ENCODE data around the gene AGPAT3.
"Not testable (repeated sequence)": the region's sequence is repeated elsewhere in the genome, so short reads cannot be mapped to it uniquely, and the experiment has no call there.

AGPAT3 gene, protein sequence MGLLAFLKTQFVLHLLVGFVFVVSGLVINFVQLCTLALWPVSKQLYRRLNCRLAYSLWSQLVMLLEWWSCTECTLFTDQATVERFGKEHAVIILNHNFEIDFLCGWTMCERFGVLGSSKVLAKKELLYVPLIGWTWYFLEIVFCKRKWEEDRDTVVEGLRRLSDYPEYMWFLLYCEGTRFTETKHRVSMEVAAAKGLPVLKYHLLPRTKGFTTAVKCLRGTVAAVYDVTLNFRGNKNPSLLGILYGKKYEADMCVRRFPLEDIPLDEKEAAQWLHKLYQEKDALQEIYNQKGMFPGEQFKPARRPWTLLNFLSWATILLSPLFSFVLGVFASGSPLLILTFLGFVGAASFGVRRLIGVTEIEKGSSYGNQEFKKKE

DNA sequence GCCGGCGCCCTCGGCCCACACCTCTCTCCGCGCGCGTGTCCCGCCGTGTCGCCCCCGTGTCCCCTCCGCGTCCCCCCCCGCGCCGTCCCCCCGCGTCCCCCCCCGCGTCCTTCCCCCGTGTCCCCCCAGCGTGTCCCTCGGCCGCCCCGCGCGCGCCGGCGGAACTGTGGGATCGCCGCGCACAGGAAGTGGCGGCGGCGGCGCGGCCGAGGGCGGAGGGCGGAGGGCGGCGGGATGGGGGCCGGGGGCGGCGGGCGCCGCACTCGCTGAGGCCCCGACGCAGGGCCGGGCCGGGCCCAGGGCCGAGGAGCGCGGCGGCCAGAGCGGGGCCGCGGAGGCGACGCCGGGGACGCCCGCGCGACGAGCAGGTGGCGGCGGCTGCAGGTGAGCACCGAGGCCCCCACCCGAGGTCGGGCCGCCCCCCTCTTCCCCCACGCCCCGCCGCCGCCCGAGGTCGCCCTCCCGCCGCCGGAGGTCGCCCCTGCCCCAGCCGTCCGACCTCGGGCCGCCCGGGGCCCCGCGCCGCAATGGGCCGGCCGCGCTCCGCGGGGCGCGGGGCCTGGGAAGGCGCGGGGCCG is at the start of gene AGPAT3:
Gene AGPAT3 (plus strand): TSS at position 262 of the 578 bp plus-strand sequence. CDS start 94,459 bp downstream, outside the sequence.
- DNase-seq = peak; percentile 44 to 59

DNA sequence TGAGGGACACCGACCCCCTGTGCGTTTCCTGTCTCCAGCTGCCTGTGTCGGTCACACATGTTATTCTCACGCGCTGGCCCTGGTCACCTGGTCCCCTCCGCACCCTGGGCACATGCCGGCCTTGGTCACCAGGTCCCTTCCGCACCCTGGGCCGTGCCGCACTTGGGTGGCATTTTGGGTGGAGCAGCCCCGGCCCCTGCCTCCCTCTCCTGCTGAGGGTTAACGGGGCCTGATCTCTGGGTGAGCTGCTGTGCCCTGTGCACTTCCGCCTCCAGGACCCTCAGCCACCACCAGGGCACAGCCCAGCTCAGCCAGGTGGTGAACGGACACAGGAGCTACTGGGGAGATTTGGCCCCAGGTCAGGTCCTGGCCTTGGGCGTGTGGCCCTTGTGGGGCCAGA is 49.0 kb upstream of the AGPAT3 start:
- DNase-seq = no peak

DNA sequence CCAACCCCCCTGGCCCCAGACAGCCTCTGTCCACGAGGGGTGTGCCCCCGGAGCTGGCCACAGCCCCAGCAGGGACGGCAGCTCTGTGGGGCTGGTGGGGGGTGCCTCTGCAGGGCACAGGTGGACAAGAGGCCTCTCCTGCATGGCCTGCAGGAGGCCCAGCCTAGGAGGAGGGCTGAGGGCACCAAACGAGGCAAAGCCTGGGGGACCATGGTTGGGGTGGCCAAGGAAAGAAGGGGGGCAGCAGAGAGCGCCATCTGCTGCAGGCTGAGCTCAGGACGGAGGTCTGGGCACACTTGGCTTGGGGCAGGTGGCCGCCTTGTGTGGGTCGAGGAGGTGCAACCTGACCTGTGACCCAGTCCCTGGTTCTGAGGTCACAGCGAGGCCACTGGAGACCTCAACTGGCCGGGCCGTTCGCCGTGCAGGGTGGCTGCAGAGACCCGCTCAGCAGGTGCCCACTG is 48.4 kb upstream of the AGPAT3 start:
- no peak for DNase-seq

DNA sequence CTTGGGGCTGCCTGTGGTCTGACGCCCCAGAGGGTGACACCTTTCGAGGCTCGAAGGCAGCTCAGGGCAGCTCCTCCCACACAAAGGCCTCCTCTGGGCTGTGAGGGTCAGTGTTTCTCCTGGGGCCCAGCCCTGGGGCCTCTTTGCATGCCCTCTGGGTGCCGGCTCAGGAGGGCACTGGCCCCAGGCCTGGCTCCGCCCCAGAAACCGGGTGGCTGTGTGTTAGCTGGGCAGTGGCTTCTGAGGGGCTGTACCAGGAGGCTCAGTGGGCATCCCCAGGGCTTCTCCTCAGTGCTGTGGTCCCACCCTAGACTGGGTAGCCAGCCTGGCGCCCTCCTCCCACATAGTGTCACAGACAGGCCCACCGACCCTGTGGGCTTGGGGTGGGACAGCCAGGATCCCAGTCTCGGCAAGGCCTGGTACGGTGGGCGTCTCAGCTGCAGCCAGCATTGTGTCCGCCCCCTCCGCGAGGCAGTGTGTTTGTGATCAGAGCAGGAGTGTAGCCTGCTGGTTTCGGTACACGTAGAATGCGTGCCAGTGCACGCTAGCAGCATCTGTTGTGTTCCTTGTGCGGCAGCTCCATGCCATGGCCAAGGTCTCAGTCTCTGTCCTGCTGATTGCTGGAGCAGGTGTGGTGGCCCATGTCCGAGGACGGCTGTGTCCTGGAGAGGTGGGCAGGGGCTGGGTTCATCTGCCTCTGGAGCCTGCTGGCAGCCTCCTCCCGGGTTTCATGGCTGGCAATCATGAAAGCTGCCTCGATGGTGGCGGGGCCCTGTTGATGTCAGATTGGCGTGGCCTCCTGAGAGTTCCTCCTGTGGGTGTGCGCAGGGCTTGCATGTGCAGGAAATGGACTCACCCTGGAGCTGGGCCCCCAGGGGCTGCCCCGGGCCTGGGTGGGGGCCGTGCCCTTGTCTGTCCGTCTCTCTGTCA is 47.6 kb upstream of the AGPAT3 start:
- no peak for DNase-seq

DNA sequence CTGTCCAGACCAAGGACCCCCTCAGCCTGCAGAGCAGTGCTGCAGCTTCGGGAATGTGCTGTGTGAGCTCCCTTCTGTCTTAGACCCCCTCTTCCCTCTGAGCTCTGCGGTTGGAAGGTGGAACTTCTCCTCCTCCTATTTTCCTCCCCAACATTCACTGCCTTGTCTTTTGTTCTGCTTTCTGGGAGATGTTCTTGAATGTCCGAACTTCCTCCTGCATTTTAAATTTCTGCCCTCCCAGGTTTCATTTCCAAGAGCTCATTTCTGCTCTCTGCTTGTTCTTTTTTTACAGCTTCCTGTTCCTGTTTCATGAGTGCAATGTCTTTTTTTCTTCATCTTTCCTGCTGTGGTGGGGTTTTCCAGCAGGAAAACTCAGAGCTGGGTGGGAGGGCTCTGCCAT is 46.3 kb upstream of the AGPAT3 start:
- DNase-seq = no peak

DNA sequence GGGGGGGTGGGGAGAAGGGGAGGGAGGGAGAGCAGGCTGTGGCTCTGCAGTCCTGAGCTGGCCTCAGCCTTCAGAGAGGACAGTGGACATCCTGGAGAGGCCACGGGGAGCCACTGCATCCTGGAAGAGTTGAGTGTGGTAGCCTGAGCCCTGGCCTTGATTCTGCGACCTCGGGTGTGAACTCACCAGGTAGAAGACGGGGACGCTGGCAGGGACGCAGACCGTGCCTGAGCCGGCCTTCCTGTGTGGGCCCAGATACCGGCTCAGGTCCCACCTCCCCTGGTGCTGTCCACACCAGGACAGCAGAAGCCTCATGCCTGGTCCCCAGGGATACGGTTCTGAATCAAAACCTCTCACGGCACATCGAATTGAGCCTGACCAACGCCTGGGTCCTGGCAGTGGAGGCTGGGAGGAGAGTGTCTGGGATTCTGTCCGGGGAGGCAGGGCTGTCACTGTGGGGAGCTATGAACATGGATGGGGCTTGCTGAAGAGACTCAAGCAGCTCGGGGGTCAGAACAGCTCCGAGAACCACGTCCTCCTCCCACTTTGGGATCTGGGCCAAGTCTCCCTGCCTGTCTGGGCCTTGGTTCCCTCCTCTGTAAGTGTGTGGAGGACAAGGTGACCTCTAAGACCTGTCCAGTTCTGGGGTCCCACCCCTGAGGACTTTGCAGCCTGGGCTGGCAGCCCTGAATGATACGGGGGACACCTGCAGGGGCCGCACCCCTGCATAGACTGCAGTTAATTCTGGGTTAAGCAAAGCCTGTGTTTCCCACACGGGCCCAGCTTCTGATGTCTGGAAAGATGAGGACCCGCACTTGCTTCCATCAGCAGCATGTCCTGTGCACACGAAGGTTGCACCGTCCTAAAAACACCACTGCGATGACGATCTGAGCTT is 45.3 kb upstream of the AGPAT3 start:
- DNase-seq = no peak

DNA sequence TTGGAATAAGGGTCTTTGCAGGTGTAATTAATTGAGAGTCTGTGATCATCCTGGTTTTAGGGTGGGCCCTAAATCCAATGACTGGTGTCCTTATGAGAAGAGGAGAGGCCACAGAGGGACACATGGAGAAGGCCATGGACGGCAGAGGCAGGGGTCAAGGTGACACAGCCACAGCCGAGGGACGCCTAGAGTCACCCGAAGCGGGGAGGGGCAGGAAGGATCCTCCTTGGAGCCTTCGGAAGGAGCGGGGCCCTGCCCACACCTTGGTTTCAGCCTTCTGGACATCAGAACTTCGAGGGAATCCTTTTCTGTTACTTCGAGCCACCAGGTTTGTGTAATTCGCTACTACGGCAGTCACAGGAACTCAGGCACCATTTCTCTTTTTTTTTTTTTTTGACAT is 44.6 kb upstream of the AGPAT3 start:
- no peak for DNase-seq

DNA sequence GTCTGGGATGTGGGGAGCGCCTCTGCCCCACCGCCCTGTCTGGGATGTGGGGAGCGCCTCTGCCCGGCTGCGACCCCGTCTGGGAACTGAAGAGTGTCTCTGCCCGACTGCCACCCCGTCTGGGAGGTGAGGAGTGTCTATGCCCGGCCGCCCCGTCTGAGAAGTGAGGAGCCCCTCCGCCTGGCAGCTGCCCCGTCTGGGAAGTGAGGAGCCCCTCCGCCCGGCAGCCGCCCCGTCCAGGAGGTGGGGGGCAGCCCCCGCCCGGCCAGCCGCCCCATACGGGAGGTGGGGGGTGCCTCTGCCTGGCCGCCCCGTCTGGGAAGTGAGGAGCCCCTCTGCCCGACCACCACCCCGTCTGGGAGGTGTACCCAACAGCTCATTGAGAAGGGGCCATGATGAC is 42.9 kb upstream of the AGPAT3 start:
- not testable (repeated sequence) for DNase-seq

DNA sequence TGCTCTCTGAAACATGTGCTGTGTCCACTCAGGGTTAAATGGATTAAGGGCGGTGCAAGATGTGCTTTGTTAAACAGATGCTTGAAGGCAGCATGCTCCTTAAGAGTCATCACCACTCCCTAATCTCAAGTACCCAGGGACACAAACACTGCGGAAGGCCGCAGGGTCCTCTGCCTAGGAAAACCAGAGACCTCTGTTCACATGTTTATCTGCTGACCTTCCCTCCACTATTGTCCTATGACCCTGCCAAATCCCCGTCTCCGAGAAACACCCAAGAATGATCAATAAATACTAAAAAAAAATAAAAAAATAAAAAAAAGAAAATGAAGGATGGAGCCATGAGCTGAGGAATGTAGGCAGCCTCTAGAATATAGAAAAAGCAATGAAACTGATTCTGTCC is 42.3 kb upstream of the AGPAT3 start:
- not testable (repeated sequence) for DNase-seq

DNA sequence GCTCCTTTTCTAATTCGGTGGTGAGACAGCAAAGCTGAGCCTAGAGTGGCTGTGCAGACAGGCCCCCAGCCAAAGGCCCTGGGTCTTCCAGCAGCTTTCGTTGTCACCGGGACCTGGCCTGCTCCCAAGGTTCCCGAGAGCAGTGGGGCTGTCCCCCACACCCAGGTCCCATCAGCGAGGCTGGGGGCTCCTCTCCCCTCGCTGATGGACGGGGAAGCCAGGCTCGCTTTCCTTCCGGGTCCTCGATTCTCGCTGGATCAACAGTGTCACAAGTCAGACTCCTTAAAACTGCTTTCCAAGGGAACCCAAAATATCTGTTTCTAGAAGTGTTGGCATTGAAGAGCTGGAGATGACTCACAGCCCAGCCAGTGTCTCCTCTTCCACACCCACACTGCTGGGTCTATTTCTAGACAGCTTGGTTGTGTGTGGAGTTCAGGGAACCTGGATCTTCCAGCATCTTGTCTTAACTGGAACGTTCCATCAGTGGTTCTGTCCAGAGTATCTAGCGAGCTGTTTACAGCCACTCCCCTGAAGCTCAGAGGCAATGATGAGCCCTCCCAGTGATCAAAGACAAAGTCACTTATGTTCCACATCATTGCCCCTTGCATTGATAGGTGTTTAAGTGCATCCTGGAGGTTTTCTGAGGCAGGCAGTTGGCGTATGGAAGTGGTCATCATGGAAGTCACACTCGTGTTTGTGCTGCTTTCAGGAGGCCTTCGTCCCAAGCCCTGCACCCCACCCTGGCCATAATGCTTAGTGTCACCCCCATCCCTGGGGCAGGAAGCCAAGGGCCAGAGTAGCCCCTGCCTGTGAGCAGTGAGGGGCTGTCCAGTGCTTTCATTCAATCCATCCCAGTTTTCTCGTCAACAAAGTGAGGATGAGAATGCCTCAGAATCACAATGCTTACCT is 40.4 kb upstream of the AGPAT3 start:
- no peak for DNase-seq

DNA sequence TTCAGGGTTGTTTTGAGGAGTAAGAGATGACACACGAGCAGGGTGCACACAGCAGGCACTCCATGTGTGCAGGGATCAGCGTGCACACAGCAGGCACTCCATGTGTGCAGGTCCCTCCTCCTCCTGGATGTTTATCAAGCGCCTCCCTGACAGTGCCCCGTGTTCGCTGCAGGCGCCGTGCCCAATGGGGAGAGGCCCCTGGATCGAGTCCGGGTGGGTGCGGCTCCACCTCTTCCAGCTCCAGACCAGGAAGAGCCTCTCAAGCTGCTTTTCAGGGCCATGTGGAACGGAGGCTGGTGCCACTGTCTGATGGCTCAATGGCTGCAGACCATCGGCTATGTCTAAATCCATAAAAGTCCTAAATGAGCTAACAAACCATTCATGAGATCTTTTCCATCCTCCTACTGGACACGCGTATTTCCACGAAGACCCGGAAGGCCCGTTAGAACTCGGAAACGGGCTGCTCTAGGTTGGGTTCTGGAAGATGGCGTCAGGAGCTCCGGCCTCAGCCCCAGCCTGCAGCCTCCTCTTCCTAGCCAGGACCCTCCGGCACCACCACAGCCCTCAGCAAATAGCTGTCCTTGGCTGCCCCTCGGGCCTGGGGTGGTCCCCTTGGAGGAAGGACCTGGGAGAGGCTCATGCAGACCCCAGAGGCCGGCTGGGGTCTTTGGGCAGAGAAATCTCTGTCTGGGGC is 39.6 kb upstream of the AGPAT3 start:
- no peak for DNase-seq

DNA sequence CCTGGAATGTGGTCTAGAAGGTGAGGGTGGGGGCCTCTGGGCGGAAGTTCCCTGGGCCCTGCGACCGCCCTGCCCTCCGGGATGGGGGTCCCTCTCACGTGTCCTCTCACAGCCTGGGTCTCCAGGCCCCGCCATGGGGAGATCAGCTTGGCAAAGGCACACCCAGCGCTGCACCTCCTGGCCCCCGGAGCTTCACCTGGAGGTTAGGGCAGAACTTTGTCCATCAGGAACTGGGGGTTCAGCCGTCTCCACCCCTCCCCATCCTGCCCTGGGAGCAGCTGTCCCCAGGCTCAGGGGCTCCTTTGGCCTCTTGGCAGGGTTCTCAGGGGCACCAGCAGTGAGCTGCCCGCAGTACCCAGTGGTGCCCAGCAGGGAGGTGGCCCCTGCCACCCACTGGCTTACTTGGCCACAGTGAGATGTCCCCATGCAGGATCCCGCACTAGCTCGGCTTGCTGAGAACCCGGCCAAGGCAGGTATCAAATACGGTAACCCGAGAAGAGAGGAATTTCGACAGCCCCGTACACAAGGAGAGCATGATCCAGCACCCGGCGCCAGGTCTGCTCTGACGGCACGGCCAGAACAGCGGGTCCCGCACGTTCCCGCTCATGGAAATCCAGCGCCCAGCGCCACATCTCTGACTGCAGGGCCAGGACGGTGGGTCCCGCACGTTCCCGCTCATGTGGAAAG is 38.9 kb upstream of the AGPAT3 start:
- DNase-seq = no peak

DNA sequence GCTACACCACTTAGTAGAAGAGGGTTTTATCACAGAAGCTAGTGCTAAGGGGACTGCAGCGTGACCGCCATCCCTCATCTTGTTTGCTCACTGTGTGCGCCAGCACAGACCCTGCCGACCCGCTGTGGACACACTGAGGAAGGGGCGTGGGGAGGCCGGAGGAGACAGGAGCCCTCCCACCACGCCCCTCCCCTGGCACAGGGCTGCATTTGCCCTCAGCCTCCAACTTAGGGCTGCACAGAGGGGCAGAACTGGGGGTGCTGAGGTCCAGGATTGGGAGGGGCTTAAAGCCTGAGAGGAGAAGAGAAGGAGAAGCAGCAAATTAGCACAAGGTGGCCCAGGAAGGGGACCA is 38.4 kb upstream of the AGPAT3 start:
- DNase-seq = no peak

DNA sequence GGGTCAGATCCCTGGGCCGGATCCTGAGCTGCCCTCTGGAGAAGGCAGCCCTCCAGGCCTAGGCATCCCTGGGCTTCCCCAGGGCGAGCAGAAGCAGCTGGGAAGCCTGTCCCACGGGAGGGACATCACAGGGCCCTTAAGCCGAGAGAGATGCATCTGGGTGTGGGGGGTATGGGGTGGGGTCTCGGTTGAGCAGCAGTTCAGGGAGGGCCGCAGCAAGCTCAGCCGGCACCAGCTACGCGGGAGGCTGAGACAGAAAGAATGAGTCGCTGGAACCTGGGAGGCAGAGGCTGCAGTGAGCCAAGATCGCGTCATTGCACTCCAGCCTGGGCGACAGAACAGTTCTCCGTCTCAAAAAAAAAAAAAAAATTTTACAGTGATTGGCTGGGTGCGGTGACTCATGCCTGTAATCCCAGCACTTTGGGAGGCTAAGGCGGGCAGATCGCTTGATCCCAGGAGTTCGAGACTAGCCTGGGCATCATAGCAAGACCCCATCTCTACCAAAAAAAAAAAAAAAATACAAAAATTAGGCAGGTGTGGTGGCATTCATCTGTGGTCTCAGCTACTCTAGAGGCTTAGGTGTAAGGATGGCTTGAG is 37.9 kb upstream of the AGPAT3 start:
- DNase-seq = no peak

DNA sequence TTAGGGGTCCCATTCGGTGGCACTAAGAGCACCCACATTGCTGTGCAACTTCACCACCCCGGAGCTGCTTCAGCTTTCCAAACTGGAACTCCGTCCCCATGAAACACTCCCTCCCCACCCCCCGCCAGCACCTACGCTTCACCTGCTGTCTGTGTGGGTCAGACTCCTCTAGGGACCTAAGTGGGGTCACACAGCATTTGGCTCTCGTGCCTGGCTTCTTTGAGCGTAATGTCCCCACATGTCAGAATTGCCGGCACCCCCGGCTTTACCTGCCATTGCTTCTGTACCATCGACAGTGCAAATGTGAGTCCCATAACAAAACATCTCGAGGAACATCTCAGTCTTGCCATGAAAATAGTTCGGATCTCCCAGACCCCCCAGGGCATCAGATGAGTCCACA is 35.9 kb upstream of the AGPAT3 start:
- no peak for DNase-seq

DNA sequence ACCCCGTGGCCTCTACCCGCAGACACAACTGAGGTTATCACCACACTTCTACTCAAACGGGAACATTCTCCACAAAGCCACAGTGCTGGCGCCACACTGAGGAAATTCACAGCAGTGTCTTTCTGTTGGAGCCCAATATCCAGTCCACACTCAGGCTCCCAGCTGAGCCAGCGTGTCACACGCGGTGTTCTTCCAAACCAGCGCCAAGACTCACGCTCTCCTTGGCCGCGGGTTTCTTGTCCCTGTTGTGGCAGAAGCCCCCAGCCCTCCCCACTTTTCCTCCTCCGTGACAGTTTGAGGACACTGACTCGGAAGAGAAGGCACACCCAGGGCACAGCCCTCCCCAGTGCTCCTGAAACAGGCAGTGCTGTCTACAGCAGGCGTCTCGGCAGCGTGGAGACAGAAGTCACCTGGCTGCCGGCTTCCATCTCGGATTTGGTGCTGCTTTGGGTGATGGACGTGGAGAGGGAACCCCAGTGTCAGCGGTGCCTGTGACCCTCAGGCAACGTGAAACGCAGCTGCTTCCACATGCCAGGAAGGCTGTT is 35.4 kb upstream of the AGPAT3 start:
- no peak for DNase-seq

DNA sequence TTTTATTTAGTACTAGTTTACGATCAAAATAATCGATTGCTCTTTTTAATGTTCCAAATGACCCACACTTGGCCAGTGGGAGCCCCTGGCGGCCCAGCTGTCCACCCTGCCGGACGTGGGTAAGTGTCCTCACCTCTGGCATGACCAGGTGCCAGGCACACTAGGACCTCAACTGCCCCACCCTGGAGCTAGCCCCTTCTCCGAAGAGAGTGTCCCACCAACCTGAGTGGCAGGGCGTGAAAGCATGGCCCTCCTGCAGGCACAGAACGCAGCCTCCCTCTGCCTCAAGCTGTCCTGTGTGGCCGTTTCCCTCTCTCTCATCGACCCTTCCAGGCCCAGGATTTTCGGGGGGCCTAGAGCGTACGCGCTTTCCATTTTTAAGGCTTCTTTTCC is 32.9 kb upstream of the AGPAT3 start:
- no peak for DNase-seq

DNA sequence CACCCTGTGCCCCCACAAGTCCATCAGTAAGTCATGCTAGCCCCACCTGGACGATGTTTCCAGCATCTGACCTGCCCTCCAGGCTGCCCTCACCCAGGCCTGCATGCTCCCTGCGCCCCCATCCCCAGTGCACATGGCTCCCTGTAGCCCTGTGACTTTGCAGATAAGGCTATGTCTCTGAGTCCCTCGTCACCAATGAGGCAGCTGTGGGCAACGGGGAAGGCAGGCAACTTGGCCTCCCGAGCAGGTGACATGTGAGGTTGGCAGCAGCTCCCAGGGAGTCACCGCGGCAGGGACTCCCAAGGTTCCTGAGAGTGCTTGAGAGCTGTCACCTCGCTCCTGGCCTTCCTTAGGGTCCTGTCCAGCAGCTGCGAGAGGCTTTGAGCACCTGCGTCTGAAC is 32.4 kb upstream of the AGPAT3 start:
- DNase-seq = no peak

DNA sequence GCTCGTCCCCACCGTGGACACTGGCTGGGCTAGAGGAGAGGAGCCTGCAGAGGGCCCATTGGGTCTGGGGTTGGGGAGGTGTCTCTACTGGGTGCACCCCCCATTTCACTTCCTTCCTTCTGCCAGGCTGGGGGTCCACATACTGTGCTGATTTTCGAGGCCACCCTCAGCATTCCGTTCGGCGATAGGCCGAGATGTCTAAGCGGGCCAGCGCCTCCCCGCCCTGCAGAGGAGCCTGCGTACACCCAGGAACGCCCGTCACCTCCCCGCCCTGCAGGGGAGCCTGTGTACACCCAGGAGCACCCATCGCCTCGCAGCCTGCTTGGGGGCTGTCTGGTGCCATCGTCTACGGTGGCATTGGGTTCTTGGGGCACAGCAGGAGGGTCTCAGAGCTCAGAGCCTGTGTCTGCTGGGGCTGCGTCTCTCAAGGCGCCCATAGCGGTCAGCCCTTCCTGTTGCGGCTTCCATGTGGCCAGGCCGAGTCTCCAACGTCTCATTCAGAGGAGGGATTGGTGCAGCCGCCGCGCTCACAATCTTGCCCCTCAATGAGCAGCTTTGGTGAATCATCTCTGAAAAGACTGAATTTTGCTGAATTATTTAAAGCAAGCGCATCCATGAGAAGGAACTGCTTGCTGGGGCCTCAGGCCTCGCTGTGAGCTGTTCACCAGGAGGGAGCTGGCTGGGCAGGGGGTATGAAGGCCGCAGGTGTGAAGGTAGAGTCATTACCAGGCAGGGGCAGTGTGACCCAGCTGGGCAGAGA is 30.7 kb upstream of the AGPAT3 start:
- DNase-seq = no peak

Measured in activated T-cell treated with anti-CD3 and anti-CD28 coated beads, Interleukin-2, amount 50 U/mL, for 48 hours (primary cell).